ENCODE results near the gene COG2. TPM values are rescaled to one million over a fixed set of nuclear protein-coding genes. Genes with fewer than 3 reads are reported as not detected.

COG2 gene
- total RNA-seq, 1 experiment from 2014 or later, result 59.2 TPM

GRCh38 chr1:230680300-230681025, 38.2 kb downstream of the COG2 start:
- Mint-ChIP-seq H3K36me3 (ENCODE audit: insufficient read depth, unreplicated experiment) (peaks cover 45% of the 10 kb centered on the region), H3K4me1 (ENCODE audit: low read depth, unreplicated experiment) (peaks cover 37% of the 10 kb centered on the region), H3K4me3 (ENCODE audit: low read depth, unreplicated experiment) (no peak overlapping the region), H3K27ac (ENCODE audit: unreplicated experiment) (no peak overlapping the region), H3K27me3 (ENCODE audit: unreplicated experiment) (no peaks in the 10 kb centered on the region), H3K9me3 (ENCODE audit: low read depth, unreplicated experiment) (no peaks in the 10 kb centered on the region)
- DNase-seq, result no peak
- no TSS peak for BruUV-seq (replicated peaks)
- intact Hi-C loops (cut with micrococcal nuclease; ENCODE audit: unreplicated experiment), result loop anchor here (5.0 kb wide), 3 partner anchors 38 to 108 kb away; partner anchors contain the start of gene COG2
- CTCF ChIA-PET, result interaction anchor here (1.3 kb wide), 1 partner anchor 112 kb away, joined by 3 read pairs; no protein-coding TSS in a partner anchor
- no peak for TF ChIP-seq CTCF (IDR thresholded peaks at IDR 0.05; ENCODE audit: unreplicated experiment)

- peaks cover 37% of the 10 kb centered on the region for H3K4me1 Mint-ChIP-seq (ENCODE audit: low read depth, unreplicated experiment)
- no peaks in the 10 kb centered on the region for H3K9me3 Mint-ChIP-seq (ENCODE audit: low read depth, unreplicated experiment)
- intact Hi-C loops (cut with micrococcal nuclease; ENCODE audit: unreplicated experiment), result loop anchor here (5.0 kb wide), 3 partner anchors 39 to 109 kb away; partner anchors contain the start of gene COG2
- H3K4me3 Mint-ChIP-seq (ENCODE audit: low read depth, unreplicated experiment), result no peak overlapping the region
- CTCF ChIA-PET, result interaction anchor here (0.9 to 1.8 kb wide), 5 partner anchors 30 to 114 kb away, joined by 3 to 4 read pairs (median 3); no protein-coding TSS in a partner anchor
- peak; percentile 74 for DNase-seq
- H3K27ac Mint-ChIP-seq (ENCODE audit: unreplicated experiment), result no peak overlapping the region
- H3K27me3 Mint-ChIP-seq (ENCODE audit: unreplicated experiment), result no peaks in the 10 kb centered on the region
- TF ChIP-seq CTCF (IDR thresholded peaks at IDR 0.05; ENCODE audit: unreplicated experiment), result no peak
- no TSS peak for BruUV-seq (replicated peaks)
- peaks cover 55% of the 10 kb centered on the region for H3K36me3 Mint-ChIP-seq (ENCODE audit: insufficient read depth, unreplicated experiment)
Observed at GRCh38 chr1:230681599-230681998, 39.3 kb downstream of the COG2 start.

DNA sequence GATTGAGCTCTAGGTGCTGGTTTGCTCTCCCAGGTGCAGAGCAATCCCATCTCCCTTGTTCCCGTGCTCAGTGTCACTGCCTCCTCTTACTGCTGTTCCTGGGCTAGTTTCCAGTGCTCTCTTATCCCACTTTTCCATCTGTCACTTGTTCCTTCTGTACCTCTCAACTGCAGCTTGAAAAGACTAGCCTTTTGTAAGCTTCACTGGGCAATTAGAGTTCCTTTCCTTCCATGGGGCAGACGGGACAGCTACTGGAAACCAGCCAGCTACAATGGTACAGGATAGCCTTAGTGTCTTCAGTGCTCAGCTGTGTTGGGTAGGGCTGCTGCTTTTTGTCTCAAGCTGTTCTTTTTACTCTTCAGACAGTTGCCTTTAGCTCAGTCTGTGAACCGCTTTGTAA, 40.0 kb downstream of the COG2 start:
- no peaks in the 10 kb centered on the region for H3K27me3 Mint-ChIP-seq (ENCODE audit: unreplicated experiment)
- H3K4me1 Mint-ChIP-seq (ENCODE audit: low read depth, unreplicated experiment), result peaks cover 37% of the 10 kb centered on the region
- no peak for DNase-seq
- TF ChIP-seq CTCF (IDR thresholded peaks at IDR 0.05; ENCODE audit: unreplicated experiment), result no peak
- BruUV-seq (replicated peaks), result no TSS peak
- H3K9me3 Mint-ChIP-seq (ENCODE audit: low read depth, unreplicated experiment), result no peaks in the 10 kb centered on the region
- intact Hi-C loops (cut with micrococcal nuclease; ENCODE audit: unreplicated experiment), result loop anchor here (5.0 kb wide), 3 partner anchors 40 to 110 kb away; partner anchors contain the start of gene COG2
- peak overlapping the region; percentile 22 for H3K4me3 Mint-ChIP-seq (ENCODE audit: low read depth, unreplicated experiment)
- H3K36me3 Mint-ChIP-seq (ENCODE audit: insufficient read depth, unreplicated experiment), result peaks cover 58% of the 10 kb centered on the region
- peak overlapping the region; percentile 87 for H3K27ac Mint-ChIP-seq (ENCODE audit: unreplicated experiment)
- CTCF ChIA-PET, result interaction anchor here (0.5 to 1.8 kb wide), 5 partner anchors 31 to 427 kb away, joined by 3 to 5 read pairs (median 3); no protein-coding TSS in a partner anchor

DNA sequence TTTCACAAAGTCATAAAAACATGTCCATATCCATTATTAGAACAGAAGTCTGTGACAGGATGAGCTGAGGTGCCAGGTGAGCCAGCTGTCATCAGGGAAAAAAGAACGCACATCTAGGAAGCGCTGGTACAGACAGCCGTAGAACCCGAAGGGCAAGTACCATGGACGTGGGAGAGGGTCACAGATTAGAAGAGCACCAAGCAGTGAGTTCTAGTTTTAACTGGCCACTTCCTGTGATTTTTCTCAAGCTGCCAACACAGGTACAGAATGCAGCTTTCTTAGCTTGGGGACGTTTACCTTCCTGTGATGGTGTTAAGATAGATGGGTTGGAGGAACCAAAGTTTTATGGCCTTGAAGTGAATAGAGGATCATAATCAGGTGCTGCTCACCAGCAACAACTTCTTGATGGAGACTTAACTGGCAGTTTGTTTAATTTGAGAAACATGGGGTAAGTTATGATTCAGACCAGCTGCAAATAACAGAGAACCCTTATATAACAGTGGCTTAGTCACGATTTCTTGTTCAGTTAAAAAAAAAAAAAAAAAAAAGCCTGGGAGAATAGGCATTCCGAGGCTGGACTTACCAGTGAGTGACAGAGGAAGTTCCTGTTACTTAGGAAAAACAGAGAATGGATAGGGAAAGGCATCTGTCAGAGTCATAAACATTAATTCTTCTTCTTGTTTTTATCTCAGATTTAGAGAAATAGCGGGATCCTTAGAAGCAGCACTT, 40.8 kb downstream of the COG2 start:
- DNase-seq, result no peak
- intact Hi-C loops (cut with micrococcal nuclease; ENCODE audit: unreplicated experiment), result loop anchor here (5.0 kb wide), 3 partner anchors 41 to 111 kb away; partner anchors contain the start of gene COG2
- no peak for TF ChIP-seq CTCF (IDR thresholded peaks at IDR 0.05; ENCODE audit: unreplicated experiment)
- no peaks in the 10 kb centered on the region for H3K27me3 Mint-ChIP-seq (ENCODE audit: unreplicated experiment)
- H3K27ac Mint-ChIP-seq (ENCODE audit: unreplicated experiment), result peak overlapping the region; percentile 87
- no peaks in the 10 kb centered on the region for H3K9me3 Mint-ChIP-seq (ENCODE audit: low read depth, unreplicated experiment)
- peaks cover 37% of the 10 kb centered on the region for H3K4me1 Mint-ChIP-seq (ENCODE audit: low read depth, unreplicated experiment)
- peaks cover 60% of the 10 kb centered on the region for H3K36me3 Mint-ChIP-seq (ENCODE audit: insufficient read depth, unreplicated experiment)
- CTCF ChIA-PET, result interaction anchor here (0.6 to 1.8 kb wide), 3 partner anchors 59 to 256 kb away, joined by 3 to 4 read pairs (median 4); no protein-coding TSS in a partner anchor
- no peak overlapping the region for H3K4me3 Mint-ChIP-seq (ENCODE audit: low read depth, unreplicated experiment)
- no TSS peak for BruUV-seq (replicated peaks)
